Upper lobe of right lung (tissue), 1 donor: Measurements from ENCODE around the gene C16orf78. TPM values are rescaled to one million over a fixed set of nuclear protein-coding genes. Genes with fewer than 3 reads are reported as not detected.

Experiments
- ATAC-seq: fragments of 200-7000 bp; cut with Tn5 transposase; one replicate; pipeline ENCODE4 v1.9.1; 2020; ENCODE audit warnings: mild to moderate bottlenecking, moderate library complexity
- DNase-seq: peaks from one replicate; pipeline ENCODE4 v3.0.0-alpha.2; 2020
- H3K27ac ChIP-seq: fragments of 200-600 bp; one replicate; pipeline ENCODE4 v1.8.0; 2022
- H3K27me3 ChIP-seq: fragments of 200-600 bp; one replicate; pipeline ENCODE4 v1.8.0; 2022; ENCODE audit warnings: mild to moderate bottlenecking
- H3K36me3 ChIP-seq: fragments of 200-600 bp; one replicate; pipeline ENCODE4 v1.8.0; 2022
- H3K4me1 ChIP-seq: fragments of 200-600 bp; one replicate; pipeline ENCODE4 v1.8.0; 2022
- H3K4me3 ChIP-seq: fragments of 200-600 bp; one replicate; pipeline ENCODE4 v1.8.0; 2022; ENCODE audit warnings: mild to moderate bottlenecking
- H3K9me3 ChIP-seq: fragments of 200-600 bp; one replicate; pipeline ENCODE4 v1.8.0; 2022
- intact Hi-C: fragments of 100-400 bp; cut with DNase I; formaldehyde crosslinking; loops from one replicate; pipeline ENCODE4 v1.11.0; 2022
- total RNA-seq: library from RNA; stranded (reverse); fragmentation: NEBNext Ultra II Directional; extraction: Animal tissue kit (Norgen Biotek cat#: 25700); gene quantifications from one replicate; pipeline ENCODE4 v1.2.1, GENCODE V29; 2021
- TF ChIP-seq, protein P1 (sequence below): fragments of 200-600 bp; IDR thresholded peaks from one replicate; pipeline ENCODE4 v1.8.0; 2022; ENCODE audit warnings: antibody characterized with exemption
- donor health status: DM: no; HTN: yes; CAD: no; lungs with severe emphysema.

Gene C16orf78
- total RNA-seq, 1 donor from 2014 or later = not detected

- intact Hi-C loops = no loop called here
- DNase-seq = no peak
These were observed 34.9 kb upstream of the C16orf78 start for GRCh38 chr16:49338611-49339265.

DNA sequence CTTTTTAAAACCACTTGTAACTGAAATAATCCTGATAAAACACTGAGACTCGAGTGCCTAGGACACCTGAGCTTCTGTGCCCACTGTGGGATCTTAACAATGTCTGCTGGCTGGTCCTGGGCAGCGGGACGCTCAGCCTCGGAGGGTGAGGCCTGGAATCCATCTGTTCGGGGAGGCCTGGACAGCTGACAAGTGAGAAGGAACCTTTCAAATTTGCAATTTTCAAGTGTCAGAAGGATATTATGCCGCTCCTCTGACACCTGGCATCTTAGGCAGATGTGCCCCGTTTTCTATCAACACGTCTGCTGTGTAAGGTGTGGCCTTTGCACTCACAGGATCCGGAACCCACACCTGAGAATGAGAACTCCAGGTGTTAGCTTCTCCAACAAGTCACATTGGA, 33.1 kb upstream of the C16orf78 start:
- Histone ChIP-seq H3K4me3 (no peak overlapping the region), H3K27me3 (peaks cover 18% of the 10 kb centered on the region), H3K9me3 (no peaks in the 10 kb centered on the region), H3K36me3 (no peaks in the 10 kb centered on the region), H3K4me1 (no peaks in the 10 kb centered on the region), H3K27ac (no peak overlapping the region)
- ATAC-seq (no peak), DNase-seq (no peak)
- TF ChIP-seq, protein P1, sequence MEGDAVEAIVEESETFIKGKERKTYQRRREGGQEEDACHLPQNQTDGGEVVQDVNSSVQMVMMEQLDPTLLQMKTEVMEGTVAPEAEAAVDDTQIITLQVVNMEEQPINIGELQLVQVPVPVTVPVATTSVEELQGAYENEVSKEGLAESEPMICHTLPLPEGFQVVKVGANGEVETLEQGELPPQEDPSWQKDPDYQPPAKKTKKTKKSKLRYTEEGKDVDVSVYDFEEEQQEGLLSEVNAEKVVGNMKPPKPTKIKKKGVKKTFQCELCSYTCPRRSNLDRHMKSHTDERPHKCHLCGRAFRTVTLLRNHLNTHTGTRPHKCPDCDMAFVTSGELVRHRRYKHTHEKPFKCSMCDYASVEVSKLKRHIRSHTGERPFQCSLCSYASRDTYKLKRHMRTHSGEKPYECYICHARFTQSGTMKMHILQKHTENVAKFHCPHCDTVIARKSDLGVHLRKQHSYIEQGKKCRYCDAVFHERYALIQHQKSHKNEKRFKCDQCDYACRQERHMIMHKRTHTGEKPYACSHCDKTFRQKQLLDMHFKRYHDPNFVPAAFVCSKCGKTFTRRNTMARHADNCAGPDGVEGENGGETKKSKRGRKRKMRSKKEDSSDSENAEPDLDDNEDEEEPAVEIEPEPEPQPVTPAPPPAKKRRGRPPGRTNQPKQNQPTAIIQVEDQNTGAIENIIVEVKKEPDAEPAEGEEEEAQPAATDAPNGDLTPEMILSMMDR = no peak
- intact Hi-C loops = no loop called here

More at GRCh38 chr16:49338611-49339265, 34.9 kb upstream of the C16orf78 start:
- H3K36me3 ChIP-seq = no peaks in the 10 kb centered on the region
- no peak overlapping the region for H3K27ac ChIP-seq
- H3K9me3 ChIP-seq = no peaks in the 10 kb centered on the region
- TF ChIP-seq, protein P1 = no peak
- ATAC-seq = no peak
- no peak overlapping the region for H3K4me3 ChIP-seq
- peaks cover 18% of the 10 kb centered on the region for H3K27me3 ChIP-seq
- H3K4me1 ChIP-seq = no peaks in the 10 kb centered on the region

GRCh38 chr16:49341706-49342105, 31.9 kb upstream of the C16orf78 start:
- ATAC-seq = no peak
- Histone ChIP-seq H3K4me1 (no peaks in the 10 kb centered on the region), H3K9me3 (no peaks in the 10 kb centered on the region), H3K36me3 (no peaks in the 10 kb centered on the region), H3K4me3 (no peak overlapping the region), H3K27ac (no peak overlapping the region), H3K27me3 (peaks cover 18% of the 10 kb centered on the region)
- DNase-seq = no peak
- intact Hi-C loops = no loop called here
- TF ChIP-seq, protein P1 = no peak

DNA sequence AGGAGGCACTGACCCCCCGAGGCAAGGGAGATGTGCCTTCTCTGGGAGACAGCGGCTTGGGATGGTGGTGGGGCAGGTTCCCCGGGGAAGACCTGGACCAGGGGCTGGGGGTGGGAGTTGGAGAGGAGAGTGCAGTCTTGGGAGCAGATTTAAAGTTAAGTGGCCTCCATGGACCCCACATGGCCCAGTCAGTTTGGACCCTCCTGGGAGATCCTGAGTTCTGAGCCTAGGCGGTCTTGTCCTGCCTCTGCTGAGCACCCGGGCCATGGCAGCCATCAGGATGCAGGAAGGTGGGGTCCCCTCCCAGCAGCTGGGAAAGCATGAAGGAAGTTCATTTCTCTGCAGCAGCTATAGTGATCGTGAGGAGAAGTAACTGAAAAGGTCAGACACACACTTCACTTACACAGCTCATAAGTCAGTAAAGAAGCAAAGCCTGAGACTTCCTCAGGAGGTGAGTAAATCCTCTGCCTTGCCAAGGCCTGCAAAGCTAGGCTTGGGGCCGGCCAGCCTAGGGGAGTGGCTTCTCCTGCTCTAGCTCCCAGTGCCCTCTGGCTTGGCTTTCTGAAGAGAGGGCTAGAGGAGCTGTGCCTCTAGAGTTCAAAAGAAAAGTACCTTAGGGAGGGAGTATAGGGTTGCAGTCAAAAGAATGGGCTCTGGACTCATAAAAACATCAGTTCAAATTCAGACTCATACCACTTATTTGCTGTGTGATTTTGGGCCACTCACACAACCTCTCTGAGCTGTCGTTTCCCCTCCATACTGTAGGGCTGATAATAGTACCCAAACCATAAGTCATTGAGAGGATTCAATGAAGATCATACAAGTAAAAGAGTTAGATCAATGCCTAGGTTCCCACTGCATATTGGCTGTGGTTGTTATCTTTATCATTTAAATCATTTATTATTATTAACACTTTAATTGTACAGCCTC, 31.0 kb upstream of the C16orf78 start:
- Histone ChIP-seq H3K27me3 (peaks cover 13% of the 10 kb centered on the region), H3K36me3 (no peaks in the 10 kb centered on the region), H3K4me3 (no peak overlapping the region), H3K4me1 (no peaks in the 10 kb centered on the region), H3K9me3 (no peaks in the 10 kb centered on the region), H3K27ac (no peak overlapping the region)
- TF ChIP-seq, protein P1 = no peak
- DNase-seq (no peak), ATAC-seq (no peak)
- intact Hi-C loops = no loop called here

GRCh38 chr16:49343291-49343690, 30.3 kb upstream of the C16orf78 start:
- H3K9me3 ChIP-seq = no peaks in the 10 kb centered on the region
- no peak for ATAC-seq
- TF ChIP-seq, protein P1 = no peak
- peaks cover 10% of the 10 kb centered on the region for H3K27me3 ChIP-seq
- no peaks in the 10 kb centered on the region for H3K4me1 ChIP-seq
- H3K4me3 ChIP-seq = no peak overlapping the region
- H3K36me3 ChIP-seq = no peaks in the 10 kb centered on the region
- no peak for DNase-seq
- intact Hi-C loops = no loop called here
- no peak overlapping the region for H3K27ac ChIP-seq
